Testis (tissue), 3 donors: Measurements from ENCODE around the gene GZF1. TPM values are rescaled to one million over a fixed set of nuclear protein-coding genes. Genes with fewer than 3 reads are reported as not detected.
A peak's percentile ranks its signal among the peaks of the same experiment; 100 is the strongest.

Experiments
- DNase-seq: peaks from one replicate; pipeline ENCODE4 v3.0.0-alpha.2; 2019
- H3K27ac ChIP-seq, 2 donors: fragments of 200-600 bp; sonication (generic); one replicate each; pipeline ENCODE4 v1.5.1; 2019
- H3K27me3 ChIP-seq: fragments of 200-600 bp; sonication (generic); one replicate; pipeline ENCODE4 v1.5.1; 2019
- H3K36me3 ChIP-seq: fragments of 200-600 bp; sonication (generic); one replicate; pipeline ENCODE4 v1.5.1; 2017; ENCODE audit warnings: low read depth; ENCODE audit errors: missing control alignments
- H3K4me1 ChIP-seq: fragments of 200-600 bp; sonication (generic); one replicate; pipeline ENCODE4 v1.5.1; 2019
- H3K4me3 ChIP-seq, 2 donors: fragments of 200-600 bp; sonication (generic); one replicate each; pipeline ENCODE4 v1.5.1; 2017 to 2019
- H3K9me3 ChIP-seq: fragments of 200-600 bp; sonication (generic); one replicate; pipeline ENCODE4 v1.5.1; 2017
- POLR2A ChIP-seq: fragments of 450-650 bp; IDR thresholded peaks from one replicate; pipeline ENCODE4 v1.6.1; 2017; ENCODE audit warnings: antibody characterized with exemption, mild to moderate bottlenecking, moderate library complexity
- WGBS, 2 donors: methylation state at CpG; one replicate each; pipeline ENCODE4 v1.1.5; 2018; 5-methylcytosine and 5-hydroxymethylcytosine counted together
- intact Hi-C: fragments of 100-400 bp; cut with DNase I; formaldehyde crosslinking; loops from one replicate; pipeline ENCODE4 v1.15.1; 2023; ENCODE audit warnings: low total_unique reads
- polyA plus RNA-seq: library from polyadenylated mRNA; stranded (reverse); fragments of 350-450 nt; fragmentation: Illumina TruSeq; extraction: RNeasy Lipid Tissue Mini Kit (QIAGEN cat#74804); gene quantifications from one replicate; pipeline ENCODE4 v1.2.3, GENCODE V29; 2014; ENCODE audit warnings: low read depth, low replicate concordance; ENCODE audit not compliant: insufficient read depth
- total RNA-seq, 2 donors: library from RNA; depleted of rRNA; stranded (reverse); fragments of >200 nt; gene quantifications; one replicate each; pipeline ENCODE4 v1.2.3, GENCODE V29; 2016
- TF ChIP-seq, protein P1 (sequence below), 3 experiments: fragments of 450-650 bp in 2 of 3; fragments of 200-600 bp in 1 of 3; sonication (generic) in 1 of 3; IDR thresholded peaks; one replicate each; pipeline ENCODE4 v1.5.1; 2016 to 2019; ENCODE audit warnings: antibody characterized with exemption in 3 of 3, mild to moderate bottlenecking in 2 of 3, moderate library complexity in 1 of 3

Gene GZF1
- total and polyA plus RNA-seq, 3 donors from 2014 or later = 32.4 to 47.4 (median 46.1) TPM

DNA sequence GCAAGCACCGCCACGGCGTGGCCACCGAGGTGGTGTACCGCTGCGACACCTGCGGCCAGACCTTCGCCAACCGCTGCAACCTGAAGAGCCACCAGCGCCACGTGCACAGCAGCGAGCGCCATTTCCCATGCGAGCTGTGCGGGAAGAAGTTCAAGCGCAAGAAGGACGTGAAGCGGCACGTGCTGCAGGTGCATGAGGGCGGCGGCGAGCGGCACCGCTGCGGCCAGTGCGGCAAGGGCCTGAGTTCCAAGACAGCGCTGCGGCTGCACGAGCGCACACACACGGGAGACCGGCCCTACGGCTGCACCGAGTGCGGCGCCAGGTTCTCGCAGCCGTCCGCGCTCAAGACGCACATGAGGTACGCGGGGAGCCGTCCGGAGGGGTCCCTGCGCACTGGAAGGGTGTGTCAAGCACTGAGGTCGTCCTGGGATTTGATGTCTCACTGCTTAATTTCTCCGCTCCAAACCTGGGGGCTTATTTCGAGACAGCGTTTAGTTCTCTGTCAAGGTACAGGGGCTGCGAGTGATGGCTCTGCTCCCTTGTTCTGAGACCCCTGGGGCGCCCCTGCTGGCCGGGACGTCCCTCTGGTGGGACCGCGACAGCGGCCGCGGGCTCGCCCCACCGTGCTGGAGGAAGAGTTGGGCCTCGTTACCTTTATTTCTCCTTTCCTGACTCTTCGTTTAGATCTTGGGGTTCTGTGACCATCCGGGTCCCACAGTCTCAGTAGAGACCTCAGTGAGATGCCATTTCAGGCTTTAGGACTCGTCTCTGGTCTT lies 3.6 kb downstream of the GZF1 start:
- intact Hi-C loops = no loop called here
- no peaks in the 10 kb centered on the region for H3K27me3 ChIP-seq
- H3K4me1 ChIP-seq = peaks cover 42% of the 10 kb centered on the region
- TF ChIP-seq POLR2A = no peak
- TF ChIP-seq, protein P1, sequence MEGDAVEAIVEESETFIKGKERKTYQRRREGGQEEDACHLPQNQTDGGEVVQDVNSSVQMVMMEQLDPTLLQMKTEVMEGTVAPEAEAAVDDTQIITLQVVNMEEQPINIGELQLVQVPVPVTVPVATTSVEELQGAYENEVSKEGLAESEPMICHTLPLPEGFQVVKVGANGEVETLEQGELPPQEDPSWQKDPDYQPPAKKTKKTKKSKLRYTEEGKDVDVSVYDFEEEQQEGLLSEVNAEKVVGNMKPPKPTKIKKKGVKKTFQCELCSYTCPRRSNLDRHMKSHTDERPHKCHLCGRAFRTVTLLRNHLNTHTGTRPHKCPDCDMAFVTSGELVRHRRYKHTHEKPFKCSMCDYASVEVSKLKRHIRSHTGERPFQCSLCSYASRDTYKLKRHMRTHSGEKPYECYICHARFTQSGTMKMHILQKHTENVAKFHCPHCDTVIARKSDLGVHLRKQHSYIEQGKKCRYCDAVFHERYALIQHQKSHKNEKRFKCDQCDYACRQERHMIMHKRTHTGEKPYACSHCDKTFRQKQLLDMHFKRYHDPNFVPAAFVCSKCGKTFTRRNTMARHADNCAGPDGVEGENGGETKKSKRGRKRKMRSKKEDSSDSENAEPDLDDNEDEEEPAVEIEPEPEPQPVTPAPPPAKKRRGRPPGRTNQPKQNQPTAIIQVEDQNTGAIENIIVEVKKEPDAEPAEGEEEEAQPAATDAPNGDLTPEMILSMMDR (IDR thresholded peaks at IDR 0.05) = no peak
- H3K4me3 ChIP-seq = peak overlapping the region; percentile 10 to 22
- H3K36me3 ChIP-seq = no peaks in the 10 kb centered on the region
- 62 to 82% methylated on average over 53 to 64 of the region's 65 CpGs for WGBS, 2 donors
- H3K27ac ChIP-seq = peak overlapping the region in 1 of 2 donors; percentile 30
- DNase-seq = peak; percentile 16
- H3K9me3 ChIP-seq = no peaks in the 10 kb centered on the region

DNA sequence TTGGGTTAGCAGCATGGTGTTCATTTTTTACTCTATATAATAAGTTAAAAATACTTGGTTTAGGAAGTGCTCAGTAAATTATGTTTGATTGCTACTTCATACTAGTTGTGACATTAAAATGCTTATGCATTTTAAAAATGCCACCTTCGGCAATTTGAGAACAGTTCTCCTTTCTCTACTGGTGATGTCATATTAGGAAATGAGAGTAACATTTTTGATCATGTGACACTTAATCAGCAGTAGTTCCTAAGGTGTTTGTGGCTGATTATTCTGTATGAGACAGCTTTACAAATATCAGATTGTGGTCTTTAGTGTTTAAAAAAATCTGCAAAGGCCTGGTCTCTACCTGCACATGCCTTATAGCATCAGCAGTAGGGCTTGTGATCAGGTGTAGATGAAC lies 4.4 kb downstream of the GZF1 start:
- Histone ChIP-seq H3K27me3 (no peaks in the 10 kb centered on the region), H3K27ac (peak overlapping the region in 1 of 2 donors; percentile 30), H3K4me3 (no peak overlapping the region), H3K36me3 (no peaks in the 10 kb centered on the region), H3K9me3 (no peaks in the 10 kb centered on the region), H3K4me1 (peaks cover 37% of the 10 kb centered on the region)
- TF ChIP-seq POLR2A = no peak
- TF ChIP-seq, protein P1 (IDR thresholded peaks at IDR 0.05) = no peak
- intact Hi-C loops = no loop called here
- 10 to 46% methylated on average over 1 of the region's 1 CpG for WGBS, 2 donors
- DNase-seq = no peak

DNA sequence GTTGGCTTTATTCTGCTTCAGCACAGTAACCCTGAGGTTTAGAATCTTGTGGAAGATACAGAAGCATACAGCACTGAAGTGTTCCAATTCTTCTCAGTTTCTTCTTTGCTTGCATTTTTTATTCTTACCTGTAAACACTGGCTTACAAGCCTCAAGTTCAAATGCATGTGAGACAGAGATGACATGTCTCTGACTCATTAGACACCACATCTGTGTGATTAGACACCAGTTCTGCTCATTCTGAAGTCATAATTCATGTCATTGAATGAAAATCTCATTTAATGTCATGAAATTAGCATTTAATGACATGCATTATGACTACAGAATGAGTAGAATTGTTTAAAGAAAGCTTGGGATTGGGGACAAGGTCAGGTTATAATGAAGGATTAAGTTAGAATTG lies 5.8 kb downstream of the GZF1 start:
- DNase-seq = no peak
- intact Hi-C loops = no loop called here
- no peaks in the 10 kb centered on the region for H3K36me3 ChIP-seq
- no peak overlapping the region for H3K27ac ChIP-seq
- no peaks in the 10 kb centered on the region for H3K27me3 ChIP-seq
- H3K4me1 ChIP-seq = peaks cover 36% of the 10 kb centered on the region
- TF ChIP-seq, protein P1 (IDR thresholded peaks at IDR 0.05) = no peak
- TF ChIP-seq POLR2A = no peak
- no peaks in the 10 kb centered on the region for H3K9me3 ChIP-seq
- no peak overlapping the region for H3K4me3 ChIP-seq

DNA sequence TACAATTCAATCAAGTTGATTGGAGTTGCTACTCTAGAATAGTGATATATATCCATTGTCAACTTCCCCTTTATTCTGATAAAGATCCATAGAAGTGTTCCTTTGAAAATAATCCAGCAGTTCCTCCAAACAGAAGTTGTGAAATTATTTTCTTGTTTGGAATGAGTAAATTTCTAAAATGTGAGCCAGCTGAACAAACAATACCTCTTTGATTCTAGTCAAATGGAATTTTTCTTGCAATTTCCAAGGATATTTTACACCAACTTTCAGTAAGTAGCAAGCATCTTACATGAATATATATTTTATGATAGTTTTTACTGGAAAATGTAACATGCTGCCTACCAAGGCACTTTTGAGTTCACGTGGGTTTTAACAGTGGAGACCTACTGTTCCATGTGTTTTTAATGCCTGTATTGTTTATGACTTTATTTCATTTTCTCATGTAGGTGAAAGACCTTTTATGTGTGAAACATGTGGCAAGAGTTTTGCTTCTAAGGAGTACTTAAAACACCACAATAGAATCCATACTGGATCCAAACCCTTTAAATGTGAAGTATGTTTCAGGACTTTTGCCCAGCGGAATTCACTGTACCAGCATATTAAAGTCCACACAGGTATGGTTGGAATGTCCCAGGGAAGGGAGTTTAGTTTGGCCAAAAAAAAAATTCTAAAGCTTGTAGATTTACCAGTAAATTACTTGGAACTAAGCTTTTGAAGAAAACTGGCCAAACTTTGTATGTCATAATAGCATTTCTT lies 6.5 kb downstream of the GZF1 start:
- Histone ChIP-seq H3K9me3 (no peaks in the 10 kb centered on the region), H3K36me3 (no peaks in the 10 kb centered on the region), H3K4me1 (peaks cover 29% of the 10 kb centered on the region), H3K4me3 (no peak overlapping the region), H3K27me3 (no peaks in the 10 kb centered on the region), H3K27ac (no peak overlapping the region)
- TF ChIP-seq POLR2A = no peak
- TF ChIP-seq, protein P1 (IDR thresholded peaks at IDR 0.05) = no peak
- intact Hi-C loops = no loop called here
- WGBS, 2 donors = 78 to 84% methylated on average over 2 of the region's 2 CpGs
- no peak for DNase-seq
